ENCODE data around the gene SLC16A6. TPM values are rescaled to one million over a fixed set of nuclear protein-coding genes. Genes with fewer than 3 reads are reported as not detected.
"Not testable (repeated sequence)": the region's sequence is repeated elsewhere in the genome, so short reads cannot be mapped to it uniquely, and the experiment has no call there.

The SLC16A6 gene
- polyA plus RNA-seq, 6 donors from 2014 or later, result 0.34 to 0.62 (median 0.41) TPM; not detected in 3

DNA sequence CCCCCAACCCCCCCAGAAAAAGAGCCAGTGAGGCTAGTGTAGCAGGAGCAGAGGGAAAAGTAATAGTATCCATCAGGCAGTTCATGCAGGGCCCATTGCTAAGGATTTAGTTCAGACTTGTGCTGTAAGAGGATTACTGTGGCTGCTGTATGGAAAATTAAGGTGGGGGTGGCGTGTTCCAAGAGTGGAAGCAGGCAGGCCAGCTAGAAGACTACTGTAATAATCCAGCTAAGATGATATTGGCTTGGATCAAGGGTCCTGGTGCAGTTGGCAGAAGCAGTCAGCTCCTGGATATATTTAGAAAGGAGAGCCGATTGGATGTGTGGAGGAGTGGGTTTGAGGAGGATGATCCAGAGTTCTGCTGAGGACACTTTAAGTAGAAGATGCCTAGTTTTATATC lies 28.5 kb downstream of the SLC16A6 start:
- not testable (repeated sequence) for H3K9me3 Mint-ChIP-seq; DNase-seq; H3K36me3 Mint-ChIP-seq; ATAC-seq (ENCODE audit: low read depth in 2 of 2); H3K27me3 Mint-ChIP-seq
- peak overlapping the region in 5 of 6 donors; percentile 13 to 97 (median 80) for H3K27ac Mint-ChIP-seq
- H3K4me3 Mint-ChIP-seq, result peak overlapping the region in 2 of 8 donors; percentile 3
- H3K4me1 Mint-ChIP-seq, result peaks cover 7 to 36% (median 29%) of the 10 kb centered on the region in 3 donors

DNA sequence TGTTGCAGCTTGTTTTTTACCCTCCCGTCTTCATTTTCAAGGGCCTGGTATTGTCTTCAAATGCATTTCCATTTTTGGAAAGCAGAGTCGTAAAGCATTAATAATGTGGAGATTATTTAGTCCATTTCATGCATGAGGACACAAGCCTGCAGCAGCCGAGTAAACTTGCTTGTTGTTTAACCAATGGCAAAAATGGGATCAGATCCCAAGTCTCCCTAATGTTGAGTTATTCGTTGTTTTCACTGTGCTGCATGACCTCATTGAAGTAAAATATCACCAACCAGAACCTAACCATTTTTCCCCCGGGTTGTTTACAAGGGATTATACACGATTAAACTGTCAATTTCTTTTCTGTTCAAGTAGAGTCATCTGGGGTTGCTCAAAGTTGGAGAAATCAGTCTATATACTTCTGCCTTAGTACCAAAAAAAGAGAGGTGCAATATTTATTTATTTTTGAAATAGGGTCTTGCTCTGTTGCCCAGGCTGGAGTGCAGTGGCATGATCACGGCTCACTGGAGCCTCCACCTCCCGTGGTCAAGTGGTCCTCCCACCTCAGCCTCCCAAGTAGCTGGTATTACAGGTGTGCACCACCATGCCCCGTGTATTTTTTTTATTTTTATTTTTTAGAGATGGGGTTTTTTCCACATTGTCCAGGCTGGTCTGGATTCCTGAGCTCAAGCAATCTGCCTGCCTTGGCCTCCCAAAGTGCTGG lies 30.7 kb downstream of the SLC16A6 start:
- peaks cover 15 to 59% (median 52%) of the 10 kb centered on the region in 3 donors for H3K4me1 Mint-ChIP-seq
- peak overlapping the region in 2 of 8 donors; percentile 47 to 77 for H3K4me3 Mint-ChIP-seq
- DNase-seq, result no peak
- no peaks in the 10 kb centered on the region for H3K36me3 Mint-ChIP-seq
- H3K9me3 Mint-ChIP-seq, result no peaks in the 10 kb centered on the region
- H3K27me3 Mint-ChIP-seq, result no peaks in the 10 kb centered on the region
- ATAC-seq (ENCODE audit: low read depth in 2 of 2), result no peak
- H3K27ac Mint-ChIP-seq, result peak overlapping the region; percentile 36 to 99 (median 96)

DNA sequence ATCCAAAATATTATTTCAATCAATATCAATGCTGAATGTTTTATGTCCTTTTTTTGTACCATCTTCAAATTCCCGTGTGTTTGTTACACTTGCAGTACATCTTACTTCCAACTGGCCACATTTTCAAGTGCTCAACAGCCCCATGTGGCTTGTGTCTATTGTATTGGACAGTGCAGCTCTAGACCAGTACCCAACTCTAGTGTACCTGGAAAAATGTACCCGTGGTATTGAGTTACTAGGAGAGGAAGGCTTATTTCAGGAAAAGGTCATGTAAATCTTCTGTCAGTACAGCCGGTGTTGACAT lies 31.3 kb downstream of the SLC16A6 start:
- Mint-ChIP-seq H3K4me3 (peak overlapping the region in 6 of 8 donors; percentile 7 to 83 (median 59)), H3K4me1 (peaks cover 19 to 65% (median 58%) of the 10 kb centered on the region in 3 donors), H3K27ac (peak overlapping the region; percentile 95 to 99 (median 96))
- ATAC-seq (ENCODE audit: low read depth in 2 of 2); H3K9me3 Mint-ChIP-seq; H3K36me3 Mint-ChIP-seq; H3K27me3 Mint-ChIP-seq; DNase-seq: not testable (repeated sequence)

DNA sequence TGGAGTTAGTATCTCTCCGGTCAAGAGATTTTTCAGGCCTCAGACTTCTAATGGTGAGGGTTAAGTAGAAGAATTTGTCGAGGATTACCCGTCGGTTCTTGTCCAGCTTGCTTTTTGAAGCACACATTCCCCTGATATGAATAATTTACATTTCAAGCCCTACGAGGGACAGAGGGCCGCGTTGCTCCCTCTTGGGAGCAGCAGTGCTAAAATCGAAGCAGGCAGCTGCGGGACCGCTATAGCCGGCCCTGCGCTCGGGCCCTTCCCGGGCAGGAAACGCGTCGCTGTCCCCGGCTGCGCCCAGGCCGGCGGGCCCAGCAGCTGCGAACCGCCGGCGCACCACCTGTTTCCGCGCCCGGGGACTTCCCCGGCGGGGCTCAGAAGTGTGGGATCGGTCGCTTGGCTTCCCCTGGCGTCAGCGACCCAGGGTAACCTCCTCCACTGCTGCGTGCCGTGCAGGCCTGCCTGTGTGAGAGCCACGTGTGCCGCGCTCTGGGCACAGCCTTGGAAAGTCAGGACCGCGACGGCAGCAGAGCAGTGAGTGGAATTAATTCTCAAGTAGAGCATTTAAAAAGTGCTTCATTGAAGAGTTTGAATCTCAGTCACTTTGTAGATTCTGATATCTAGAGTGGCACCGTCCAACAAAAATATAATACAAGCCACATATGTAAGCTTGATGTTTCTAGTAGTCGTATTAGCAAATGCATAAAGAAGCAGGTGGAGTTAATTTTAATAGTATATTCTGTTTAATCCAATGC lies 31.9 kb downstream of the SLC16A6 start:
- H3K27me3 Mint-ChIP-seq, H3K9me3 Mint-ChIP-seq, H3K36me3 Mint-ChIP-seq: not testable (repeated sequence)
- H3K4me1 Mint-ChIP-seq, result peaks cover 22 to 70% (median 63%) of the 10 kb centered on the region in 3 donors
- ATAC-seq (ENCODE audit: low read depth in 2 of 2) (peak; percentile 88 to 89), DNase-seq (peak; percentile 88)
- peak overlapping the region; percentile 46 to 86 (median 81) for H3K4me3 Mint-ChIP-seq
- H3K27ac Mint-ChIP-seq, result peak overlapping the region; percentile 95 to 99 (median 98)

DNA sequence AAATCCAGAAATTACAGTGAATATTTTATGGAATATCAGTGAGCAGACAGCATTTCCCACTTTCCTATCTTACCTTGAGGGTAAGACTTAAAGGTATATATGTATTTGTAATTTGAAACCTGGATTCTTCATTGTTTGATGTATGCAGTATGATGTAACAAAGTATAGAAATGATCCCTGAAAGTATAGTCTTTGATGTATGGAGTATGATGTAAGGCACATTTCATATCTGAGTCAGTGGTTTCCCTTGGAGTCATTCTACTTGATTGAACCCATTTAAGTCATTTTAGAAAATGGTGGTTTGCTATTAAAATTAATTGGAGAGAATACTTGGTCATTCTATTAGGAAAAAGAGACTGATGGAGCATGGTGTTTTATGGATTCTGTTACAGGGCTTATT lies 33.0 kb downstream of the SLC16A6 start:
- ATAC-seq (ENCODE audit: low read depth in 2 of 2), result no peak
- Mint-ChIP-seq H3K9me3 (no peaks in the 10 kb centered on the region), H3K4me1 (peaks cover 28 to 76% (median 71%) of the 10 kb centered on the region in 3 donors), H3K27ac (peak overlapping the region; percentile 95 to 99 (median 98)), H3K36me3 (peaks cover 0 to 4% of the 10 kb centered on the region in 2 donors), H3K4me3 (peak overlapping the region in 6 of 8 donors; percentile 10 to 69 (median 41)), H3K27me3 (no peaks in the 10 kb centered on the region)
- no peak for DNase-seq

DNA sequence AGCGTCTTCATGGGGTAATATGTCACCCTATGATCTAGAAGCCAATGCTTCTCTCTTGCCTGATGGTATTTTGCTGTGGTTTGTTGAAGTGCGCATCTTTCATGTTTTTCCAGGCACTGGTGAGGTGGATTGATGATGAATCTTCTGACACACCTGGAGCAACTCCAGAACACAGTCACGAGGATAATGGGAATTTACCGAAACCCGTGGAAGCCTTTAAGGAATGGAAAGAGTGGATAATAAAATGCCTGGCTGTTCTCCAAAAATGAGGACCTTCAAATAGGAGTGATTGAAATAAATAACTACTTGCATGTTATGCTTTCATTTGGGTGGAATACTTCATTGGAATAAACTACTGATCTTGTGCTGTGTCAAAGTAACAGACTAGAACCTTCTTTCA lies 34.2 kb downstream of the SLC16A6 start:
- Mint-ChIP-seq H3K4me3 (peak overlapping the region in 5 of 8 donors; percentile 35 to 71 (median 47)), H3K27ac (peak overlapping the region; percentile 93 to 99 (median 98)), H3K4me1 (peaks cover 26 to 82% (median 65%) of the 10 kb centered on the region in 3 donors)
- H3K36me3 Mint-ChIP-seq; H3K27me3 Mint-ChIP-seq; H3K9me3 Mint-ChIP-seq; DNase-seq; ATAC-seq (ENCODE audit: low read depth in 2 of 2): not testable (repeated sequence)

DNA sequence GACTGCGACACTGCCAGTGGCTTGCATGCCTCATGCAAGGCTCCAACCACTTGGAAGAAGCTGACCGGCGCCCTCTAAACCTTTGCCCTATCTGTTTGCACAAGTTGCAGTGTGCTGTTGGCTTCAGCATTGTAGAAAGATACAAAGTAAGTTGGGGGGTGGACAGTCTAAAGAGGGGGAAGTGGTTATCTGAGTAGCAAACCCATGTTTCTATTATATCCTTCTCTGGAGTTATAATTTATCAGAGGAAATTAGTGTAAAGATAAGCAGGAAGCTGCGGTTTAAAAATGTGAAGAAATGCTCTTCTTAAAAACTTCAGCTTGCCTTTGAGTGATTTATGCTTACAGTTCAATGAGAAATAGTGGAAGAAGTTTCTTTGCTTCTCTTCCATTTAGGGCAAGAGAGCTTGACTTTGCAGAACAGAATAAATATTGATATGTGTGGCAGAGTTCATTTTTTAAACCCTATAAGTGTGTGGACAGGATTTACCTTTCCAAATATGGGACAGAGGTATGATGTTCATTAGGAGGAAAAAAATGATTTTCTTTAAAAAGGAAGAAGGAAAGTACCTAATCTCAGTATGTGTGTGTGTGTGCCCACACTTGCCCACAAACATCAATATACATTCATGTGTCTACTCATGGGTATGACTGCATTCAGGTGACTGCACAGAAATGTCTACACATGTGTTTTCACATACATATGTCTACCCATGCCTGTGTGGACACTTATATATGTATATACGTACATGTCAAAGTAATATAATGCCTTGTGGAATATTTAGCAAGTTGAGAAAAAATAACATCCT lies 35.0 kb downstream of the SLC16A6 start:
- peak overlapping the region; percentile 93 to 99 (median 98) for H3K27ac Mint-ChIP-seq
- H3K9me3 Mint-ChIP-seq, result no peaks in the 10 kb centered on the region
- no peaks in the 10 kb centered on the region for H3K27me3 Mint-ChIP-seq
- ATAC-seq (ENCODE audit: low read depth in 2 of 2) (peak; percentile 11 to 22), DNase-seq (peak; percentile 45)
- H3K4me3 Mint-ChIP-seq, result peak overlapping the region; percentile 16 to 71 (median 48)
- H3K4me1 Mint-ChIP-seq, result peaks cover 26 to 84% (median 60%) of the 10 kb centered on the region in 3 donors
- H3K36me3 Mint-ChIP-seq, result peaks cover 0 to 4% of the 10 kb centered on the region in 2 donors

DNA sequence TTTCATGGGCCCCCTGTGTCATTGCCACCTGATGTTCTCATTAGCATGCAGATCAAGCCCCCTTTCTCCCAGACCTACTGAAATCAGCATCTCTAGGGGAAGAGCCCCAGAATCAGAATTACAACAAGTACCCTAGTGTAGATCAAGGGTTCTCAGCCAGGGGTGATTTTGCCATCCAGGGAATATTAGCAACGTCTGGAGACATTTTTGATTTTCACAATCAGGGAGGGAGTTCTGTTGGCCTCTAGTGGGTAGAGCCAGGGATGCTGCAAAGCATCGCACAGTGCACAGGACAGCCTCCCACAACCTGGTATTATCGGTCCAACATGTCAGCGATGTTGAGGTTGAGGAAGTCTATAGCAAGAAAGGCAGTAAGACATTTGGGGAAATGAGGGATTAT lies 35.8 kb downstream of the SLC16A6 start:
- Mint-ChIP-seq H3K4me1 (peaks cover 26 to 88% (median 61%) of the 10 kb centered on the region in 3 donors), H3K36me3 (peaks cover 0 to 4% of the 10 kb centered on the region in 2 donors)

DNA sequence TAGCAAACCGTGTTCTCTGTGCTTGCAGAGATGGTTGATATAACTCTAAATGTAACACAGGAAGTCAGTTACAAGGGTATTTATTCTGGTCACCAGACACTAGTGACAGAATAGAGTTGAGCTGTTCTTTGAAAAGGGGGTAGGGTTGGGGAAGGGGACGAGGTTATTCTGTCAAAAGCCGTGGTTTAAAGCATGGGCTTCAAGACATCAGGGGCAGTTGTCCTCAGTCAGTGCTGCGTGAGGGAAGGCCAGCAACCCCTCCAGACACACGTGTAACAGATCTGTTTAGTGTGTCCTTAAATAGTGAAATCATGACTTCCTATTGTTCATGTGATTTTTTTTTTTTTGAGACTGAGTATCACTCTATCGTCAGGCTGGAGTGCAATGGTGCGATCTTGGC lies 37.5 kb downstream of the SLC16A6 start:
- H3K27me3 Mint-ChIP-seq, H3K36me3 Mint-ChIP-seq, H3K9me3 Mint-ChIP-seq: not testable (repeated sequence)
- peak overlapping the region; percentile 4 to 89 (median 49) for H3K4me3 Mint-ChIP-seq
- H3K27ac Mint-ChIP-seq, result peak overlapping the region; percentile 95 to 99 (median 98)
- H3K4me1 Mint-ChIP-seq, result peaks cover 30 to 91% (median 72%) of the 10 kb centered on the region in 3 donors
- DNase-seq (peak; percentile 51), ATAC-seq (ENCODE audit: low read depth in 2 of 2) (peak; percentile 53 to 60)

More for the DNA sequence above, 35.8 kb downstream of the SLC16A6 start:
- H3K9me3 Mint-ChIP-seq, result no peaks in the 10 kb centered on the region
- no peak for DNase-seq
- peak overlapping the region; percentile 95 to 99 (median 98) for H3K27ac Mint-ChIP-seq
- no peaks in the 10 kb centered on the region for H3K27me3 Mint-ChIP-seq
- peak overlapping the region in 7 of 8 donors; percentile 16 to 71 (median 49) for H3K4me3 Mint-ChIP-seq
- ATAC-seq (ENCODE audit: low read depth in 2 of 2), result no peak

DNA sequence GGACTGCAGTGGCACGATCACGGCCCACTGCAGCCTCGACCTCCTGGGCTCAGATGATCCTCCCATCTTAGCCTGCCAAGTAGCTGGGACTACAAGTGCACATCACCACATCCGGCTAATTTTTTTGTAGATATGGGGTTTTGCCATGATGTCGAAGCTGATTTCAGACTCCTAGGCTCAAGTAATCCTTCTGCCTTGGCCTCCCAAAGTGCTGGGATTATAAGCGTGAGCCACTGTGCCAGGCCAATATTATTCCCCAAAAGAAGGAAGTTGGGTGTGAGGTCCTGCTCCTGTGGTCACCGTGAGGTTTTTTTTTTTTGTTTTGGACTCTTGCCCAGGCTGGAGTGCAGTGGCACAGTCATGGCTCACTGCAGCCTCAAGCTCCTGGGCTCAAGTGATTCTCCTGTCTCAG lies 41.6 kb downstream of the SLC16A6 start:
- H3K4me3 Mint-ChIP-seq, result peak overlapping the region; percentile 77 to 95 (median 92)
- H3K36me3 Mint-ChIP-seq, result peaks cover 0 to 4% of the 10 kb centered on the region in 2 donors
- peak overlapping the region; percentile 96 to 100 (median 99) for H3K27ac Mint-ChIP-seq
- no peaks in the 10 kb centered on the region for H3K27me3 Mint-ChIP-seq
- DNase-seq (no peak), ATAC-seq (ENCODE audit: low read depth in 2 of 2) (no peak)
- no peaks in the 10 kb centered on the region for H3K9me3 Mint-ChIP-seq
- H3K4me1 Mint-ChIP-seq, result peaks cover 25 to 74% (median 60%) of the 10 kb centered on the region in 3 donors

DNA sequence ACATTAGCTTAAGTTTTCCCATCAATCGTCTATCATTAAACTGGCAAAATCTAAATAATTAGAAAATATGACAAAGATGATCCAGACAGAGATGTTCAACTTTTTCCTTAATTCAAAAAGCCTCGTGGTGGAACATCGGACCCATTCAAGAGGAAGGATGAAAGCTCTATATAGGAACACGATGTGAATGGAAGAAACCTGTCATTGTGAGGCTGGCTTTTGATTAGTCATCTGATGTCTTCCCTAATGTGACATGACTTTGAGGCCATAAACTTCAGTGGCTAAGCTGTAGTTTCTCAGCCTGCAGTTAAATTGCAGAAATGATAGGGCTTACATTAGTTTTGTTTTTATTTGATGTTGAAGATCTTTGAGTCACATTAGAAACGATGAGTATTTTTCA lies 42.0 kb downstream of the SLC16A6 start:
- no peak for ATAC-seq (ENCODE audit: low read depth in 2 of 2)
- H3K27ac Mint-ChIP-seq, result peak overlapping the region; percentile 96 to 100 (median 99)
- H3K27me3 Mint-ChIP-seq, result no peaks in the 10 kb centered on the region
- H3K36me3 Mint-ChIP-seq, result no peaks in the 10 kb centered on the region
- H3K4me1 Mint-ChIP-seq, result peaks cover 20 to 69% (median 55%) of the 10 kb centered on the region in 3 donors
- DNase-seq, result no peak
- H3K9me3 Mint-ChIP-seq, result no peaks in the 10 kb centered on the region
- H3K4me3 Mint-ChIP-seq, result peak overlapping the region; percentile 77 to 95 (median 92)

DNA sequence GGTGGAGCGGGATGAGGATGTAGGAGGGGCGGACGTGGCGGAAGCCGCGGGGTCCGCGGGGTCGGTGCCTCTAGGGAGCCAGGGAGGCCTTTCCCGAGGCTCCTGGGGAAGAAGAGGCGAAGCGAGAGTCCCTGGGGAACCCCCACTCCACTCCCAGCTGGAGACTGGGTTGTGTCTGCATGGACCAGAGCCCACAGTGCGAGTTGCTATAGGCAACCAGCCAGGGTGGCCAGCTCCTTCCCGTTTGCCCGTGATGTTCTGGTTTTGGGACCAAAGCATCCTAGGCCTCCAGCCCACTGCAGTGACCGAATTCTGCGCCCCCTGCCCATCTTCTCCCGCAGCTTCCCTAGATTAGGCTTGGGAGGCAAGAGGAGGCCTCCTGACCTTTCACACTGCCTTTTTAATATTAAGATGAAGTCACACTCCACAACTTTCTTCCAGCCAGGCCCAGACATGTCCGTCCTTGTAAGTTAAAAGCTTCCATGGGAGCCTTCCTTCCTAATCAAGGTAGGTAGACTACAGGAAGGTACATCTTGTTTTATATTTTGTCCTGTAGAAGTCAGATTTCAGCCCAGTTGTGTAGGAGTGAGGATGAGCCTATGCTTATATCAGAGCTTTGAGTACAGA lies 42.6 kb downstream of the SLC16A6 start:
- DNase-seq, result no peak
- Mint-ChIP-seq H3K4me3 (peak overlapping the region; percentile 77 to 95 (median 92)), H3K36me3 (no peaks in the 10 kb centered on the region), H3K9me3 (no peaks in the 10 kb centered on the region), H3K27ac (peak overlapping the region; percentile 96 to 100 (median 99)), H3K27me3 (no peaks in the 10 kb centered on the region), H3K4me1 (peaks cover 17 to 63% (median 49%) of the 10 kb centered on the region in 3 donors)
- ATAC-seq (ENCODE audit: low read depth in 2 of 2), result peak; percentile 21 to 24

Data from naive B cell (primary cell).